ENCODE results near the gene STX1B.
"Not testable (repeated sequence)": the region's sequence is repeated elsewhere in the genome, so short reads cannot be mapped to it uniquely, and the experiment has no call there.

Gene STX1B

DNA sequence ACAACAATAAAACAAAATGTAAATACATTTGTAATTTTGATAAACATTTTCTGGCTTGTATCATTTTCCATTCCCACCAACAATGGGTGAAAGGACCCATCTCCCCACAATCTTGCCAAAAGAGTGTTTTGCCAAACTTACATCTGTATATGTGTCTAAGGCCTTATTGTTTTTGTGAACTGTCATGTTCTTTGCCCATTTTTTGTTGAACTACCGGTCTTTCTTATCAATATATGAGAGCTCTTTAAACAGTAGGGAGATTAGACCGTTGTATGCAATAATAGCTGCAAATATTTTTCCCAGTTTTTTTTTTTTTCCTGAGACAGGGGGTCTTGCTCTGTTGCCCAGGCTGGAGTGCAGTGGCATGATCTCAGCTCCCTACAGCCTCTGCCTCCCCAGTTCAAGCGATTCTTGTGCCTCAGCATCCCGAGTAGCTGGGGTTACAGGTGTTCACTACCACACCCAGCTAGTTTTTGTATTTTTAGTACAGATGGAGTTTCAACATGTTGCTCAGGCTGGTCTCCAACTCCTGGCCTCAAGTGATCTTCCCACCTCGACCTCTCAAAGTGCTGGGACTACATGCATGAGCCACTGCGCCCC, 13.3 kb upstream of the STX1B start:
- H3K27ac ChIP-seq: no peak overlapping the region
- TF ChIP-seq ZFX (IDR thresholded peaks at IDR 0.05): no peak
- TF ChIP-seq, protein P1, sequence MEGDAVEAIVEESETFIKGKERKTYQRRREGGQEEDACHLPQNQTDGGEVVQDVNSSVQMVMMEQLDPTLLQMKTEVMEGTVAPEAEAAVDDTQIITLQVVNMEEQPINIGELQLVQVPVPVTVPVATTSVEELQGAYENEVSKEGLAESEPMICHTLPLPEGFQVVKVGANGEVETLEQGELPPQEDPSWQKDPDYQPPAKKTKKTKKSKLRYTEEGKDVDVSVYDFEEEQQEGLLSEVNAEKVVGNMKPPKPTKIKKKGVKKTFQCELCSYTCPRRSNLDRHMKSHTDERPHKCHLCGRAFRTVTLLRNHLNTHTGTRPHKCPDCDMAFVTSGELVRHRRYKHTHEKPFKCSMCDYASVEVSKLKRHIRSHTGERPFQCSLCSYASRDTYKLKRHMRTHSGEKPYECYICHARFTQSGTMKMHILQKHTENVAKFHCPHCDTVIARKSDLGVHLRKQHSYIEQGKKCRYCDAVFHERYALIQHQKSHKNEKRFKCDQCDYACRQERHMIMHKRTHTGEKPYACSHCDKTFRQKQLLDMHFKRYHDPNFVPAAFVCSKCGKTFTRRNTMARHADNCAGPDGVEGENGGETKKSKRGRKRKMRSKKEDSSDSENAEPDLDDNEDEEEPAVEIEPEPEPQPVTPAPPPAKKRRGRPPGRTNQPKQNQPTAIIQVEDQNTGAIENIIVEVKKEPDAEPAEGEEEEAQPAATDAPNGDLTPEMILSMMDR (conservative IDR thresholded peaks at IDR 0.05): no peak

DNA sequence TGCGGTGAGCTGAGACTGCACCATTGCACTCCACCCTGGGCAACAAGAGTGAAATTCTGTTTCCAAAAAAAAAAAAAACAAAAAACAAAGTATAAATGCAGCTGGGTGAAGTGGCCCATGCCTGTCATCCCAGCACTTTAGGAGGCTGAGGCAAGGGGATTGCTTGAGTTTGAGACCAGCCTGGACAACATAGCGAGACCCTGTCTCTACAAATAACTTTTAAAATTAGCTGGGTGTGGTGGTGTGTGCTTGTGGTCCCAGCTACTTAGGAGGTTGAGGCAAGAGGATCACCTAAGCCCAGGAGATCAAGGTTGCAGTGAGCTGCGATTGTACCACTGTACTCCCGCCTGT, 12.8 kb upstream of the STX1B start:
- H3K27ac ChIP-seq: no peak overlapping the region
- TF ChIP-seq ZFX (IDR thresholded peaks at IDR 0.05): no peak
- TF ChIP-seq, protein P1 (conservative IDR thresholded peaks at IDR 0.05): no peak

DNA sequence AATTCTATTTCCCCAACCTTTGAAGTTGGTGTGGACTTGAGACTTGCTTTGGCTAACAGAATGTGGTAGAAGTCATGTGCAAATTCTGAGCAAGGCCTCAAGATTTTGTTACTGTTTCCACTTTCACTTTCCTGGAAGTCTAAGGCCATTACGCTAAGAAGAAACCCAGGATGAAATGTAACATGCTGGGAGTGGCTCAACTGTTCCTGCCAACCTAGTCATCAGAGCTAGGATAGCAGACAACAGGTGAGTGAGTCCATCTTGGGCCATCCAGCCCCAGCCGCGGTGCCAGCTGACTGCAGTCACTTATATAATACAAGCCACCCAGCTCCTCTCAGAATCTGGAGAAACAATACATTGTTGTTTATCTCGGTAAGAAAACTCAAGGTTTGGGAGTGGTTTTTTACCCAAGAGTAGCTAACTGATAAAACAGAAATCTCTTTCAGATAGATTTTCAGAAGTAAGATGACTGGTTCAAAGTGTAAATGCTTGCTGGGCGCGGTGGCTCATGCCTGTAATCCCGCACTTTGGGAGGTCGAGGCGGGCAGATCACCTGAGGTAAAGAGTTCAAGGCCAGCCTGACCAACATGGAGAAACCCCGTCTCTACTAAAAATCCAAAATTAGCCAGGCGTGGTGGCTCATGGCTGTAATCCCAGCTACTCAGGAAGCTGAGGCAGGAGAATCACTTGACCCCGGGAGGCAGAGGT, 12.3 kb upstream of the STX1B start:
- no peak overlapping the region for H3K27ac ChIP-seq
- TF ChIP-seq, protein P1 (conservative IDR thresholded peaks at IDR 0.05): no peak
- TF ChIP-seq ZFX (IDR thresholded peaks at IDR 0.05): no peak

DNA sequence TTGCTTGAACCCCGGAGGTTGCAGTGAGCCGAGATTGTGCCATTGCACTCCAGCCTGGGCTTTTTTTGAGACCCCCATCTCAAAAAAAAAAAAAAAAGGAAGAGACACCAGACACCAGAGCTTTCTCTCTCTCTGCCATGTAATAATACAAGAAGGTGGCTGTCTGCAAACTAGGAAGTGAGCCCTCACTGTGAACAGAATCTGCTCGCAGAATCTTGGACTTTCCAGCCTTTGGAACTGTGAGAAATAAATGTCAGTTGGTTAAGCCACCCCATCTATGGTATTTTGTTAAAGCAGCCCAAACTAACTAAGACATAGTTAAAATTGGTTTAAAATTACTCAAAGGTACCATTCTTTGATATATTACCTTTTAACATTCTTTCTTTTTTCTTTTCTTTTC, 10.1 kb upstream of the STX1B start:
- TF ChIP-seq ZFX (IDR thresholded peaks at IDR 0.05): no peak
- TF ChIP-seq, protein P1 (conservative IDR thresholded peaks at IDR 0.05): no peak
- no peak overlapping the region for H3K27ac ChIP-seq

DNA sequence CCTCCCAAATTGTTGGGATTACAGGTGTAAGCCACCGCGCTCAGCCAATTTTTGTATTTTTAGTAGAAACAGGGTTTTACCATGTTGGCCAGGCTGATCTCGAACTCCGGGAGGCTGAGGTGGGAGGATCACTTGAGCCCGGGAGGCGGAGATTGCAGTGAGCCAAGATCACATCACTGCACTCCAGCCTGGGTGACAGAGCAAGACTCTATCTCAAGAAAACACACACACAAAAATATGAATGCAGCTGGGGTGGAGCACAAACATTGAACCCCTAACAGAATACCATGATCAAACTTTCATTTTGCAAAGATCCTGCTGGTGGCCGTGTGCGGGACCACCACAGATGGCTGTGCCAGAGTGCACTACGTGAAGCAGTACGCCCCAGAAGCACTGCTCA, 7.3 kb upstream of the STX1B start:
- H3K27ac ChIP-seq: not testable (repeated sequence)

DNA sequence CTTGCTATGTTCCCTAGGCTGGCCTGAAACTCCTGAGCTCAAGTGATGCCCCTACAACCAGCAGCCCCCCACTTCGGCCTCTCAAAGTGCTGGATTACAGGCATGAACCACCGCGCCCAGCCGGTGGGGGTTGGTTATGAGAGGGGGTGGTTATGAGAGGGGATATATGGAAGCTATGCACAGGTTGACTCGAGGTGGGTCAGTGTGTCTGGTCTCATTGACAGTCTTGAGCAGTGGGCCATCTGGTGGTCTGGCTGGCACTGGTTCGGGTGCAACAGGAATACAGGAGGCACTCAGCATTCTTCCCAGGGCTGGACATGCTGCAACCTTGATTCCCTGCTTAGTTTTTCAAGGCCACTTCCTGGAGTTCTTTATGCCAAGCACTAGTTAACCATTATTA, 5.6 kb upstream of the STX1B start:
- H3K27ac ChIP-seq: no peak overlapping the region
- TF ChIP-seq ZFX (IDR thresholded peaks at IDR 0.05): no peak
- TF ChIP-seq, protein P1 (conservative IDR thresholded peaks at IDR 0.05): no peak

DNA sequence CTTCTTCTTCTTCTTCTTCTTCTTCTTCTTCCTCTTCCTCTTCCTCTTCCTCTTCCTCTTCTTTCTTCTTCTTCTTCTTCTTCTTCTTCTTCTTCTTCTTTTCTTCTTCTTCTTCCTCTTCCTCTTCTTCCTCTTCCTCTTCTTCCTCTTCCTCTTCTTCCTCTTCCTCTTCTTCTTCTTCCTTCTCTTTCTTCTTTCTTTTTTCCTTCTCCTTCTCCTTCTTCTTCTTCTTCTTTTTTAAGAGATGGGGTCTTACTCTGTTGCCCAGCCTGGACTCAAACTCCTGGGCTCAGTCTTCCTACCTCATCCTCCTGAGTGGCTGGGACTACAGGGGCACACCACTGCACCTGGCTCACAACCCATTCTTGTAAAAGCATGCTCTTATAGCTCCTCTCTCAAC, 2.9 kb upstream of the STX1B start:
- H3K27ac ChIP-seq: not testable (repeated sequence)

DNA sequence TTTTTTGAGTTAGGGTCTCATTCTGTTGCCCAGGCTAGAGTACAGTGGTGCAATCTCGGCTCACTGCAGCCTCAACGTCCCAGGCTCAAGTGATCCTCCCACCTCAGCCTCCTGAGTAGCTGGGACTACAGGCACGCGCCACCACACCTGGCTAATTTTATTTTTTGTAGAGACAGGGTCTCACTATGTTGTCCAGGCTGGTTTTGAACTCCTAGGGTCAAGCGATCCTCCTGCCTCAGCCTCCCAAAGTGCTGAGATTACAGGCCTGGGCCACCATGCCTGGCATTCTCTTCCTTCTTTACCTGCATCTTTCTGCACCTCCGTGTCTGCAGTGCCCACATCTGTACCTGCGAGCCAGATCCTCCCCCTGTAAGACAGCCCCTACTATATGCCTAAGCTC, 1.4 kb upstream of the STX1B start:
- not testable (repeated sequence) for H3K27ac ChIP-seq

DNA sequence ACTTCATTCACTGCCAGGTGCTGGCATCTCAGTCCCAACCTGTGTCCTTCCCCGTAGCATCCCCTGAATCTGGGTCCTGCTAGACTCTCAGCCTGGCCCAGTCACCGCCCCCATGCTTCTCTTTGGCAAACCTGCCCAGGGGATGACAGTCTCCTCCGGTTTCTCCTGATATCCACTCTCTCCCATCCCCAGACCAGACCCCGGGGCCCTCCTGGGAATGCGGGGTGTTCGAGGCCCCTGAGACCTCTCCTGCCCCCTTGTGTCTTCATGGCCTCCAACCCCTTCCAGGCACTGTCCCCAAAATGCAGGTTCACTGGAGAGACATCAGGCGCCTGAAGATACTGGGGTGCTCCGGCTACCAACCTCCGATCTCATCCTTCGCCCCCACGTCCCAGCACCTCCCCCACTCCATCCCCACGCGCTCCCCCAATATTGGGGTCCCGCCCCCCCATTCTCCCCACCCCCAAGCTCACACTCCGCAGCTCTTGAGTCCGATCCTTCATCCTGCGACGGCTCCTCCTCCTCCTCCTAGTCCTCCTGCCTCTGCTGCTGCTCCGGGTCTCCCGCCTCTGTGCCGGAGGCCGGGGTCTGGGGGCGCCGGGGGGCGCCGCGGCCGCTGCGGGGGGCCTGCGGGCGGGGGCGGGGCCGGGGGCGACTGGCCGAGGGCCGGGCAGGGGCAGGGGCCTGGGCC, 399 bp downstream of the STX1B start:
- H3K27ac ChIP-seq: no peak overlapping the region
- TF ChIP-seq, protein P1 (conservative IDR thresholded peaks at IDR 0.05): no peak
- TF ChIP-seq ZFX (IDR thresholded peaks at IDR 0.05): no peak

Measured in C4-2B (cell line).